AG04449 (cell line): ENCODE results near the gene GNG12.

Experiments
- CTCF ChIA-PET: fragments of 350-600 bp; formaldehyde crosslinking; extraction: SDS; loops from one replicate; lab custom pipeline; 2021; ENCODE audit warnings: antibody characterized with exemption; lab: Yijun Ruan, JAX
- POLR2A ChIA-PET: fragments of 400-600, 350-600 bp; formaldehyde crosslinking; extraction: SDS; loops from one replicate; lab custom pipeline; 2020; ENCODE audit warnings: antibody characterized with exemption, inconsistent platforms; lab: Yijun Ruan, JAX
- DNase-seq: peaks from one replicate; pipeline ENCODE4 v3.0.0-alpha.2; 2010; ENCODE audit warnings: low read depth, low spot score
- H3K4me3 ChIP-seq: 2 replicates; pipeline ENCODE4 v1.5.1; 2011; ENCODE audit warnings: low read depth, mild to moderate bottlenecking, control low read depth, low read length
- CTCF ChIP-seq: IDR thresholded peaks from one replicate; pipeline ENCODE4 v1.5.1; 2011; ENCODE audit warnings: mild to moderate bottlenecking, moderate library complexity, low read length, control low read depth, inconsistent platforms; ENCODE audit not compliant: insufficient read depth; ENCODE audit errors: missing control alignments

GNG12 gene

DNA sequence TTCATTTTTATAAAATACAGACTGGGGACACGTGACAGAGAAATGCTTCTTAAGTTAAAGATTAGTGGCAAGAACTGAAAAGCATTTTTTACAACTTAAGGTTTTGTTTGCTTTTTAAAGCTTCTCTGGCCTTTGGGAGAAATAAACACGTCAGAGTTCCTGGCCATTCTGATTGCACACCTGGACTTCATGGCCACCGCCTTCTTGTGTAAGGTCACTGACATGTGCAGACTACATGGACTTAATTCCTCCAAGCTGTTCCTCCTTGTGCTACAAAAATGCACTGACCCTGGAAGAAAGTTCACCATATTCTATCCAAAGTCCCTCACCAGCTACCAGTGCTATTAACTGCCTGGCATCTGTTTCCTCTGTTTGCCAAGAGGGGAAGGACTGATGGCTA, 92.1 kb downstream of the GNG12 start:
- POLR2A ChIA-PET = no interaction called here
- CTCF ChIA-PET = interaction anchor here (0.7 to 1.6 kb wide), 8 partner anchors 10 to 206 kb away, joined by 3 to 8 read pairs (median 4); no protein-coding TSS in a partner anchor
- H3K4me3 ChIP-seq = no peak overlapping the region

GRCh38 chr1:67740543-67740942, 92.7 kb downstream of the GNG12 start:
- ChIA-PET CTCF (interaction anchor here (0.7 to 1.6 kb wide), 6 partner anchors 19 to 205 kb away, joined by 3 to 8 read pairs (median 4); no protein-coding TSS in a partner anchor), POLR2A (no interaction called here)
- TF ChIP-seq CTCF = no peak
- no peak for DNase-seq
- no peak overlapping the region for H3K4me3 ChIP-seq

More for the DNA sequence above, 92.1 kb downstream of the GNG12 start:
- no peak for TF ChIP-seq CTCF
- no peak for DNase-seq

DNA sequence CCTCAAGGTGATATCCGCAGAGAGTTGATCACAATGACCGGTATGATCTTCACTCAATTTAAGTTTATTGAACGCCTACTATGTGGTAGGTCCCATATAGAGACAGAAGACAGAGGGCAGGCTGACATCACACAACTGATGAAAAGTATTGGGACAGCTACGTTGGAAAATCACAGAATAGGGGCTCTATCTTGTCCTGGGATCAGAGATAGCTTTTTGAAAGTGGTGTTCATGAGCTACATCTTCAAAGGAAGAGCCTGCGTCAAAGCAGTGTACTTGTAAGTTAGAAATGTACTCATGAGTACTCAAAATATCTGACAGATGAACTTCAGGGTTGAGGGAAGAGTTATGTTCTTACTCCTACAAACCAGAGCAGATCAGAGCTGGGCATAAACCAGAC, 93.9 kb downstream of the GNG12 start:
- POLR2A ChIA-PET = no interaction called here
- no peak for TF ChIP-seq CTCF
- DNase-seq = no peak

GRCh38 chr1:67738401-67738800, 94.9 kb downstream of the GNG12 start:
- CTCF ChIA-PET = interaction anchor here (1.1 to 4.1 kb wide), 5 partner anchors 9 to 203 kb away, joined by 3 to 18 read pairs (median 9); no protein-coding TSS in a partner anchor
- TF ChIP-seq CTCF = no peak
- H3K4me3 ChIP-seq = no peak overlapping the region
- POLR2A ChIA-PET = no interaction called here
- no peak for DNase-seq

More for the DNA sequence above, 93.9 kb downstream of the GNG12 start:
- H3K4me3 ChIP-seq = no peak overlapping the region
- CTCF ChIA-PET = interaction anchor here (0.6 to 4.1 kb wide), 6 partner anchors 18 to 206 kb away, joined by 3 to 18 read pairs (median 4); no protein-coding TSS in a partner anchor

DNA sequence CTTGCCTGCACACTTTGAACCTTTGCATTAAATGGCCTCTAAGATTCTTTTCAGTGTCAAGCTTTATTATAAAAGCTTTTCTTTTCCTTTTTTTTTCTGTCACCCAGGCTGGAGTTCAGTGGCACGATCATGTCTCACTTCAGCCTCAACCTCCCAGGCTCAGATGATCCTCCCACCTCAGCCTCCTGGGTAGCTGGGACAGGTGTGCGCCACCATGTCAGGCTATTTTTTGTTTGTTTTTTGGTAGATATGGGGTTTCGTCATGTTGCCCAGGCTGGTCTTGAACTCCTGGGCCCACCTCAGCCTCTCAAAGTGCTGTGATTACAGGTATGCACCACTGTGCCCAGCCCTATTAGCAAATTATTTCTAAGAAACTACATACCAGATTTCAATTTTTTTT, 95.4 kb downstream of the GNG12 start:
- no peak for TF ChIP-seq CTCF
- no peak for DNase-seq
- H3K4me3 ChIP-seq = no peak overlapping the region
- ChIA-PET CTCF (interaction anchor here (1.3 to 4.1 kb wide), 4 partner anchors 9 to 203 kb away, joined by 6 to 18 read pairs (median 10); no protein-coding TSS in a partner anchor), POLR2A (interaction anchor here (0.6 kb wide), 1 partner anchor 48 kb away, joined by 3 read pairs; no protein-coding TSS in a partner anchor)

GRCh38 chr1:67736750-67737149, 96.5 kb downstream of the GNG12 start:
- DNase-seq = no peak
- ChIA-PET CTCF (interaction anchor here (1.9 to 4.1 kb wide), 2 partner anchors 23 to 202 kb away, joined by 6 to 18 read pairs; no protein-coding TSS in a partner anchor), POLR2A (no interaction called here)
- TF ChIP-seq CTCF = no peak
- no peak overlapping the region for H3K4me3 ChIP-seq
